IMR-90 (cell line): ENCODE measurements around the gene BRPF1.

Source experiments
- BHLHE40 ChIP-seq: fragments of 150-350 bp; IDR thresholded peaks from 2 replicates; pipeline ENCODE4 v1.6.1; 2016; ENCODE audit warnings: mild to moderate bottlenecking, low read depth, low read length
- CEBPB ChIP-seq: IDR thresholded peaks from 2 replicates; pipeline ENCODE4 v1.6.1; 2012; ENCODE audit warnings: low read depth, low read length, improper control_type of control experiment
- CHD1 ChIP-seq: IDR thresholded peaks from 2 replicates; pipeline ENCODE4 v1.6.1; 2012; ENCODE audit warnings: low read depth, low read length, improper control_type of control experiment
- FOS ChIP-seq: fragments of 150-350 bp; IDR thresholded peaks from 2 replicates; pipeline ENCODE4 v1.6.1; 2016; ENCODE audit warnings: low read depth, low read length
- MAZ ChIP-seq: IDR thresholded peaks from 2 replicates; pipeline ENCODE4 v1.6.1; 2012; ENCODE audit warnings: low read depth, mild to moderate bottlenecking, low read length, improper control_type of control experiment, moderate library complexity, borderline replicate concordance
- MXI1 ChIP-seq: IDR thresholded peaks from 2 replicates; pipeline ENCODE4 v1.6.1; 2012; ENCODE audit warnings: low read depth, mild to moderate bottlenecking, low read length, moderate library complexity, borderline replicate concordance
- NFE2L2 ChIP-seq: fragments of 150-350 bp; IDR thresholded peaks from 2 replicates; pipeline ENCODE4 v1.6.1; 2016; ENCODE audit warnings: low read depth, mild to moderate bottlenecking, low read length
- POLR2A ChIP-seq: IDR thresholded peaks from 2 replicates; pipeline ENCODE4 v1.6.1; 2012; ENCODE audit warnings: mild to moderate bottlenecking, low read depth, low read length
- RAD21 ChIP-seq: IDR thresholded peaks from 2 replicates; pipeline ENCODE4 v1.6.1; 2012; ENCODE audit warnings: low read length, improper control_type of control experiment
- RCOR1 ChIP-seq: IDR thresholded peaks from 2 replicates; pipeline ENCODE4 v1.6.1; 2012; ENCODE audit warnings: mild to moderate bottlenecking, low read length, improper control_type of control experiment; ENCODE audit not compliant: insufficient replicate concordance
- RFX5 ChIP-seq: IDR thresholded peaks from 2 replicates; pipeline ENCODE4 v1.8.0; 2012; ENCODE audit warnings: low read depth, mild to moderate bottlenecking, low read length, moderate library complexity
- SMC3 ChIP-seq: fragments of 150-350 bp; IDR thresholded peaks from 2 replicates; pipeline ENCODE4 v1.6.1; 2016; ENCODE audit warnings: low read depth, mild to moderate bottlenecking, antibody characterized with exemption, low read length, moderate library complexity
- TF ChIP-seq, protein P1 (sequence below): conservative IDR thresholded peaks from 2 replicates; pipeline ENCODE4 v1.5.1; 2012; ENCODE audit warnings: mild to moderate bottlenecking, low read depth, low read length, improper control_type of control experiment
- TF ChIP-seq, protein P2 (sequence below): fragments of 150-350 bp; IDR thresholded peaks from 2 replicates; pipeline ENCODE4 v1.6.1; 2017; ENCODE audit warnings: mild to moderate bottlenecking, antibody characterized with exemption, low read length, low read depth

DNA sequence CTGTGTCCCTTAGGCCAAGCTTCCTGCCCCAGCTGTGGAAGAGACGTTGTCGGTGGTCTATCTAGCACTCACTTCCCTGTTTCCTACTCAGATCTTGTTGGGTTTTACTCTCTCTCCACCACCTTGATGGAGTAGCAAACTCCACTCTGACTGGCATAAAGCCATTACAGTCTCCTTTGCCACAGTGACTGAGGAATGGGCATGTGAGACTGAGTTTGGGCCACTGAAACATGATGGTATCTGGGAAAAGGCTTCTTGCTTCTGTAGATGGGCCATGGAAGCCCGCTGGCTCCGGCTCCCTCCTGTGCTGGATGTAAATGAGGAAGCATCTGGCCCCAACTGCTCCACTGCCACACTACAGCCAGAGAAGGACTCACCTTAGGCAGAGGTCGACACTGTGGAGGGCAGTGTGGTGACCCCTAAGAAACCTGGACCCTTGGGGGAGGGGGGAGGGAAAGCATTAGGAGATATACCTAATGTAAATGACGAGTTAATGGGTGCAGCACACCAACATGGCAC is 47.6 kb downstream of the BRPF1 start:
- TF ChIP-seq, protein P1, sequence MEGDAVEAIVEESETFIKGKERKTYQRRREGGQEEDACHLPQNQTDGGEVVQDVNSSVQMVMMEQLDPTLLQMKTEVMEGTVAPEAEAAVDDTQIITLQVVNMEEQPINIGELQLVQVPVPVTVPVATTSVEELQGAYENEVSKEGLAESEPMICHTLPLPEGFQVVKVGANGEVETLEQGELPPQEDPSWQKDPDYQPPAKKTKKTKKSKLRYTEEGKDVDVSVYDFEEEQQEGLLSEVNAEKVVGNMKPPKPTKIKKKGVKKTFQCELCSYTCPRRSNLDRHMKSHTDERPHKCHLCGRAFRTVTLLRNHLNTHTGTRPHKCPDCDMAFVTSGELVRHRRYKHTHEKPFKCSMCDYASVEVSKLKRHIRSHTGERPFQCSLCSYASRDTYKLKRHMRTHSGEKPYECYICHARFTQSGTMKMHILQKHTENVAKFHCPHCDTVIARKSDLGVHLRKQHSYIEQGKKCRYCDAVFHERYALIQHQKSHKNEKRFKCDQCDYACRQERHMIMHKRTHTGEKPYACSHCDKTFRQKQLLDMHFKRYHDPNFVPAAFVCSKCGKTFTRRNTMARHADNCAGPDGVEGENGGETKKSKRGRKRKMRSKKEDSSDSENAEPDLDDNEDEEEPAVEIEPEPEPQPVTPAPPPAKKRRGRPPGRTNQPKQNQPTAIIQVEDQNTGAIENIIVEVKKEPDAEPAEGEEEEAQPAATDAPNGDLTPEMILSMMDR, result no peak
- TF ChIP-seq RCOR1 (no peak), CEBPB (no peak), POLR2A (no peak), RAD21 (no peak), MAZ (no peak), BHLHE40 (no peak), CHD1 (no peak), RFX5 (no peak), MXI1 (no peak), FOS (no peak), SMC3 (no peak), NFE2L2 (no peak)
- TF ChIP-seq, protein P2, sequence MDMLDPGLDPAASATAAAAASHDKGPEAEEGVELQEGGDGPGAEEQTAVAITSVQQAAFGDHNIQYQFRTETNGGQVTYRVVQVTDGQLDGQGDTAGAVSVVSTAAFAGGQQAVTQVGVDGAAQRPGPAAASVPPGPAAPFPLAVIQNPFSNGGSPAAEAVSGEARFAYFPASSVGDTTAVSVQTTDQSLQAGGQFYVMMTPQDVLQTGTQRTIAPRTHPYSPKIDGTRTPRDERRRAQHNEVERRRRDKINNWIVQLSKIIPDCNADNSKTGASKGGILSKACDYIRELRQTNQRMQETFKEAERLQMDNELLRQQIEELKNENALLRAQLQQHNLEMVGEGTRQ, result no peak
